Hematopoietic multipotent progenitor cell (in vitro differentiated cells): ENCODE results near the gene CROCC2. TPM values are rescaled to one million over a fixed set of nuclear protein-coding genes. Genes with fewer than 3 reads are reported as not detected.
A peak's percentile ranks its signal among the peaks of the same experiment; 100 is the strongest.

Source experiments
- DNase-seq, 3 donors: peaks; one replicate each; pipeline ENCODE4 v3.0.0-alpha.2; 2011 to 2015; ENCODE audit warnings: low read depth in 2 of 3, low spot score in 2 of 3
- total RNA-seq: library from RNA; depleted of rRNA; stranded (reverse); fragments of >200 nt; gene quantifications from one replicate; pipeline ENCODE4 v1.2.3, GENCODE V29; 2012

CROCC2 gene
- total RNA-seq, 1 donor = not detected

DNA sequence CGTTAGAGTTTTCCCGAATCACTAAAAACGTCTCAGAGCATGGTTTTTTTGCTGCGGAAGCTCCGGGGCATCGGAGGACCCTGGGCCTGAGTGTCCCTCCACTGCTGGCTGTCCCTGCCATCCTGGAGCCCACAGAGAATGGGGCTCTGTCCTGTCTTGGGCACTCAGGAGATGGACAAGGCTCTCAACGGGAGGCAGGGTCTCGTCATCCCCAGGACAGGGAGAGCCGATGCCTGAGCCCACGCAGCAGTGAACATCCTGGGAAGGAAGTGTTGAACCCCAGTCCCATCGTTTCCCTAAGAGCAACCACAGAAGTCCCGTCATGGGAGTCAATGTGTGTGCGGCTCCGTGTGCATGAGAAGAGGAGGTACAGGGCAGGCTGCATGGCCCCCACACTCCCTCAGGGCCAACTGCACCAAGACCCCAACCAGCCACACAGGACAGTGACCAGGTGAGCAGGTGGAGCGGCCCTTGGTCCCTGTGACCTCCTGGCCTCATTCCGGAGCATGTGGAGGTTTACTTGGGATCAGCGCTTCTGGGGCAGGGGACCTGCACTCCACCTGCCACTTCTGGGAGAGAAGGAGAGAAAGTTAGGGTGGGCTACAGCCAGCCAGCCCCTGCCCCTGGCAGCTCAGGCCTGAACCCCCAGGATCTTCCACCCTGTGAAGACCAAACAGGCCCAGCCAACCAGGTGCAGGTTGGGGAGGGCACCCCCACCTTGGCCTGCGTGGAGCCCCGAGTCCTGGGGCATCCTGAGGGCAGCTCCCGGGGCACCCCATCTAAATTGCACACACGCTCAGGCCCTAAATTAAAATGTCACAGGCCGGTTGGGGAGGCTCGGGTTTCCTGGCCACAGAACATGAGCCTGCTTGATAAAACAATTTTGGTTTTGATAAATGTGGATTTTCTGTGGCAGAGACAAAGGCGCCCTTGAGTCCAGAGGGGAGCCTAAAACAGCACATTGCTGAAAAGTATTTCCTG lies 89.2 kb downstream of the CROCC2 start:
- DNase-seq = peak in 2 of 3 donors; percentile 54 to 81

DNA sequence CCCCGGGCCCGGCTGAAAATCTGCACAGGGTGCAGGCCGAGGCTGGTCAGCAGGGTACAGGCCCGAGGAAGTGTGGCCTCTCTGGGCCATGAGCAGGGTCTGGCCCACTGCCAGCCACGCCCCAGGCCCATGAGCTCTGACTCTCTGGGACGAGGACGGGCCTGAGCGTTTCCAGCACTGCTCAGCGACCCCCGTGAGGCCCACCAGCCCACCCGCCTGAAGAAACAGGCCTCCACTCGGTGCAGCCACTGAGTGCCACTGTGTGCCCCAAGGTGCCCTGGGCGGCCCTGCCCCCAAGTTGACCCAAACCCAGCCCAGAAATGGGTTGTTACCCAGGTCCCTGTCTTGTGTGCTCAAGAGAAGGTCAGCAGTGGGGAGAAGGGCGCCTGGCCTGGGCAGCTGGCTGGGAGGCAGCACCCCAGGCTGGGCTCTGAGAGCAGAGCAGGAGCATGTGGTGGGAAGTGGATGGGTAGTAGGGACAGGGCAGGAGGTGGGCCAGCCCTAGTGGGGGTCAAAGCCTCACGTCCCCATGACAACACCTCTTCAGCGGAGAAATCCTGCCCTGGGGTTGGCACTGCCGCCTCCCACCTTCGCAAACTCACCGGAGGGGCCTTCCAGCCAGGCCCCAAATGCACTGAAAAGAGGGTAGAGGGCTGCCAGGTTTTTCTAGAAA lies 90.2 kb downstream of the CROCC2 start:
- DNase-seq = no peak

DNA sequence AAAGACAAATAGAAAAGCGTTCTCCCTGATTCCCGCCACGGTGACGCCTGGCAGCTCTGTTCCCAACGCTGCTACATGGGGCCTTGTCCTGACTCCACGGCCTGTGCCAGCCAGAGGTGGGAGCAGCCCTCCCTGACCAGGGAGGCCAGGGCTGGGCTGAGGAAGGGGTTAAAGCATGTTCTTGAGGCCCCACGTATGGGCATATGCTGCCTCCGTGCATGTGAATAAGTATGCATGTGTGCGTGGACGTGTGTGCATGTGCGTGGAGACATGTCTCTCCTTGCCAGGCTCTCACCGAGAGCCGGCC lies 90.7 kb downstream of the CROCC2 start:
- no peak for DNase-seq

DNA sequence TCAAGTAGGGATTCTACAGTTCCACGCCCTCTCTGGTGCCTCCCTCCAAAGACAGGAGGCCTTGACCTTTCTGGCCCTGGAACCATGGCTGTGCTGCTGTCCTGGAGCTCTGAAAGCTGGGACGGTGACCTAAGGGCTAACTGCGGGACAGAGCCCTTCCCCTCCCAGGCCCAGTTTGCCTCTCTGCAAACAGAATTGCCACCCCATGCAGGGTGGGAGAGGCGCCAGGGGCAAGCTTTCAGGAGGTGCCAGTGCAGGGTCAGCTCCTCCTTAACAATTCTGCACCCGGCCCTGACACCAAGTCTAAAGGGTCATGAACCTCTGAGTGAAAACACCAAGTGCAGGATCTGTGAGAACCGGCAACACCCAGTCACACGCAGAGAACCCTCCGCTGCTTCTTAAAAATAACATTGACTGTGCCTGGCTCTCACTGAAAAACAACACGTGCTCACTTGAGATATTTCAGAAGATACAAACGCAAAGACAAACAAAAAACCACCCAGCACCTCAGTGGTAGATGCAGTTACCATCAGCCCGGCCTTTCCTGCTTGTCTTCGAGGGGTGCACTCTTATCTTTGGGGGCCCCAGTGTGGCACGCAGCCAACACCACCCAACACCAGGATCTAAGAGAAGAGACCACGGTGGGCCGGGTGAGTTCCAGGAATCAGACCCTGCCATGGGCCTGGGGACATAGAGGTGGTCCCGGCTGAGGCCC lies 91.2 kb downstream of the CROCC2 start:
- DNase-seq = no peak

DNA sequence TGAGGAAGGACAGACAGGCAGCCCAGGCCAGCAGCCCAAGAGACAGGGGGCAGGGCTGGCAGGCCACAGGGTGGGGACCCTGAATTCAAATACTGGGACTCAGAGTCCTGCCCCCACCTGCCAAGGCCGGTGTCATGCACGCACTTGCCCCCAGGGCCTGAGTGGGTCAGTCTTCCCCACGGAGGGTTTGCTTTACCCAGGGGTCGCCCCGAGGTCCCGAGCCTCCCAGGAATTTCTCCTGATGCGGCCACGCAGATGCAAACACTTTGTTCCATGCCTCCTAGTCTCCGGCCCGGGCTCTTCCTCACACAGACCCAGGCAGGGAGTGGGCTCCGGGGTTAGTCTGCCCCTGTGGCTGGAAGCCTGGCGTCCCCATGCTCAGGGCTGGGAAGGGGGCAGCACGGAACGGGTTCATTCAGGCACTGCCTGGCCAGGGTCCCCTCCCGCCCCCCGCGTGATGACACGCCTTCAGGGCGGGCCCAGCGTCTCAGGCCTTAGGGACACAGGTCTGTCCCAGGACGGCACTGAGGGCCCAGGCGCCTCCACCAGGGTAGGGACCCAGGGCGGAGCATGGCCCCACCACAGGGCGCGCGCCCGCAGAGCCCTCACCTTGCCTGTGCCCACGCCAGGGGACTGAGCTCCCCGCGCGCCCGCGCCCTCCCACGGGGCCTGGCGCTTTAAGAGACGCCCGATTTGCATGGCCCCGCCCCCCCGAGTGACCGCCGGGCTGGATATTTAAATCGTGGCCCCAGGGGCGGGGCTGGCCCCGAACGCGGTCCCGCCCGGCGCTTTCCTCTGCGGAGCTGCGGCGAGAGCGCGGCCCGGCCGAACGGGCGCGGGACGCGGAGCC lies 91.9 kb downstream of the CROCC2 start, which contains the start of gene SNED1:
Gene SNED1, plus strand, starts transcription at position 763 of the 850 bp plus-strand sequence. CDS start 220 bp downstream, outside the sequence.
- DNase-seq = peak in 2 of 3 donors; percentile 77 to 78

DNA sequence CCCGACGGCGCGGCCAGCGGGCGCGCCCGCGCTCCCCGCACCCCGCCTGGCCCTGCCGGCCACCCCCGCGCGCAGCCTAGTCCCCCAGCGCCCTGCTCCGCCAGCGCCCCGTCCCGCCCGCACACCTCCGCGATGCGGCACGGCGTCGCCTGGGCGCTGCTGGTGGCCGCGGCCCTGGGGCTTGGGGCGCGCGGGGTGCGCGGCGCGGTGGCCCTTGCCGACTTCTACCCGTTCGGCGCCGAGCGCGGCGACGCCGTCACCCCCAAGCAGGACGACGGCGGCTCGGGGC lies 92.5 kb downstream of the CROCC2 start:
- DNase-seq = no peak

DNA sequence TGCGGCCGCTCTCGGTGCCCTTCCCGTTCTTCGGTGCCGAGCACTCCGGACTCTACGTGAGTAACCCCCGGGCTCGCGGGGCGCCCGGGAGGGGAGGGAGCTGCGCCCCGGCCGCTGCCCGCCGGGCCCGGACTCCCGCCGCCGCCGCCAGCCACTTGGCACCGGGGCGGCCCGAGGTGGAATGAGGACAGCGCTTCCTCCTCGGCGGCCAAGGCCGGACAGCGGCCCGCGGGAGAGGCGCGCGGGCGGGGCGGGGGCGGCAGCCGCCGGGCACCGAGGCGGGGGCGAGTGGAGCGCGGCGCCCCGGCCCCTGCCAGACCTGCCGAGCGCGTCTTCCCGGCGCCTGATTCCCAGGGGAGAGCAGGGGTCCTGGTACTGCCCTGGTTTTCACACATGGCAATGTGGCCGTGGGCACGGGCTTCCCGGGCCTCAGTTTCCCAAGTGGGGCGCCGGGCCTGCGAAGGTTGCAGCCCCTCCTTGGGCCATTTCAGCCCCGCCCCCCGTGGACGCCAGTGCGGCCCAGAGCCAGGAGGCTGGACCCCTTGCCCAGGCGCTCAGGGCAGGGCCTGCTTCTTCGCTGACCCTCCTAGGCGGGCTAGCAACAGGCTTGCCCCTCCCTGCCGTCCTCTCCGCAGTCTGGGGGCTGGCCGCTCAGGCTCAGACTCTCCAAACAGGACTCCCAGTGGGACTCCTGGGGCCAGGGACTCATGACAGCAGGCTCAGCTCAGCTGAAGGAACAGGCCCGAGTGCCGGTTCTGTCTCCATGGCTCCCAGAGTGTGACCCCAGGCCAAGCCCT lies 93.1 kb downstream of the CROCC2 start:
- DNase-seq = no peak

DNA sequence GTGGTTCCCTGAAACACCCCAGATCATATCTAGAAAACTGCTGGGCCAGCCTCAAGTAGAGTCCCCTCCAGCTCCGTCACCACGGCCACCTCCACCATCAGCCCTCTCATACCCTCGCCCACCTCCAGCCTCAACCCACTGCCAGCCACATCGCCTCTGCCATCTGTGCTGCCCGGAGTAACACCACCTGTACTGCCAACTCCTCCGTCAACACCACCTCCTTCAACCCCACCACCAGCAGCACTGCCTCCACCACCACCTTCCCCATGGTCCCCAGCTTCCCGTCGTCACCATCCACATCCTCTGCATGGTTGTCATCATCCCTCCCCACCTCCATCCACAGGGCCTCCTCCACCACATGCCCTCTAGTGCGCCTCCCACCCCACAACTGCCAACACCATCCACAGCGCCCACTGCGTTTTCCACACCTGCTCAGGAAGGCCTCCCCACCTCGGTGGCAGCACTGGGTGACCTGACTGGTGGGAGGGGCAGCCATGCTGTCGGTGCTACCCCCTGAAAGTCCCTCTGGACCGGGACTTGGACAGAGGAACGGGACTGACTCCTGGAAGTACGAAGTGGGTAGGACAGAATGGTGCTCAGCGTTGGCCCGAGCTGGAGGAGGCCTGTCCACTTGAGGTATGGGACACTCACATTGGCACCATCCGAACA lies 93.9 kb downstream of the CROCC2 start:
- peak in 1 of 3 donors; percentile 67 for DNase-seq

DNA sequence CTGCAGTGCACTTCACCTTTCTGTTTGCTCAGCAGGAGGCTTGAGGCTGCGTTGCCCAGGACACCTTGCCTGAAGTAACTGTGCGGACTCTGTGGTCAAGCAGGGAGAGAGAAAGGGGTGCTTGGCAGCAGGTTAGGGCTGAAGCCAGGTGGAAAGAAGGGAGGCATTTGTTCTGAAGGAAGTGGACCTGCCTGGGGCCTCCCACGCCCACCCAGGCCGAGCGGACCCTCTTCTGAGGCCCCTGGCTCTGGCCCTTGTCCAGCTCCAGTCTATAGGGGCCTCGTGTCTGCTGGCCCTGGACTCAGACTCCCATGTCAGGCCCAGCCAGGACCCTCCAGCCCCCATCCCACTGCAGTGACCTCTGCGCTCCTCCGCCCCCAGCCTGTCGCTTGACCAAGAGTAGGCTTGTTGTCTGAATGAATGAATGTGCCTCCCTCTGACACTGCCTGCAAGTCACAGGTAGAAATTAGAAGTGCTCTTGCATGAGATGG lies 94.7 kb downstream of the CROCC2 start:
- DNase-seq = no peak

DNA sequence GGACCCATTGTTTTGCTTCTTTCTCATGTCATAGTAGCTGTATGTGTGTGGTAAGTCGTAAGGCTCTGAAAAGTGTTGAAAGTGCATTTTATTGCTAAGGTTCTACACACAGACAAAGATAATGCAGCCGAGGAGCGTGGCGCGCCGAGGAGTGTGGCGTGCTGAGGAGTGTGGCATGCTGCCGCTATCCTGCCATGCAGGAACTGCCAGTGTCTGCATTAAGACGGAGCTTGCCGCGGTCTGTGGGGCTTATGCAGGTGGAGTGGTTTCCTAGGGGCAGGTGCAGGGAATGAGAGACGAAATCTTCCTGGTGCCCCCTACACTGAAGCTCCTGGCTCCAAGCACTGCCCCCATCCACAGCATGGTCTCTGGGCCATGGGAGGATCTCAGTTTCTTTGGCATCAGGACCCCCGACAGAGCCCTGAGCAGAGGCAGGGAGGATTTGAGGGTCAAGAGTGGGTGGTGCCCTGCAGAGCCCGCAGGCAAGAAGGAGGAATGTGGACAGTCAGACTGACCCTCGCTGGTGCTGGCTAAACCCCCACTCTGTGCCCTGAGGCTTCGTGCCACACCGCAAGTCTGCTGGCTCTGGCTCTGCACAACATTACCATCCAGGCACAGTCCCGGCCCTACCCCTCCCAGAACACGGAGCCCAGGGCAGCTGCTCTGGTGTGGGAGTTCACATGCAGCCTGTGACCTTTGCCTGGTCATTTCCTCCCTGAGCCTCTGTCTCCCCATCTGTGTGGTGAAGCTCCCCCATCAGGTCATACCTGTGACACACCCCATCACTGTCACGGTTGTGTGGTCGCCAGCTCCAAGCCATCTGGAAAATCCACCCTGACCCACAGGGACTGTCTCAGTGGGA lies 95.5 kb downstream of the CROCC2 start:
- no peak for DNase-seq

DNA sequence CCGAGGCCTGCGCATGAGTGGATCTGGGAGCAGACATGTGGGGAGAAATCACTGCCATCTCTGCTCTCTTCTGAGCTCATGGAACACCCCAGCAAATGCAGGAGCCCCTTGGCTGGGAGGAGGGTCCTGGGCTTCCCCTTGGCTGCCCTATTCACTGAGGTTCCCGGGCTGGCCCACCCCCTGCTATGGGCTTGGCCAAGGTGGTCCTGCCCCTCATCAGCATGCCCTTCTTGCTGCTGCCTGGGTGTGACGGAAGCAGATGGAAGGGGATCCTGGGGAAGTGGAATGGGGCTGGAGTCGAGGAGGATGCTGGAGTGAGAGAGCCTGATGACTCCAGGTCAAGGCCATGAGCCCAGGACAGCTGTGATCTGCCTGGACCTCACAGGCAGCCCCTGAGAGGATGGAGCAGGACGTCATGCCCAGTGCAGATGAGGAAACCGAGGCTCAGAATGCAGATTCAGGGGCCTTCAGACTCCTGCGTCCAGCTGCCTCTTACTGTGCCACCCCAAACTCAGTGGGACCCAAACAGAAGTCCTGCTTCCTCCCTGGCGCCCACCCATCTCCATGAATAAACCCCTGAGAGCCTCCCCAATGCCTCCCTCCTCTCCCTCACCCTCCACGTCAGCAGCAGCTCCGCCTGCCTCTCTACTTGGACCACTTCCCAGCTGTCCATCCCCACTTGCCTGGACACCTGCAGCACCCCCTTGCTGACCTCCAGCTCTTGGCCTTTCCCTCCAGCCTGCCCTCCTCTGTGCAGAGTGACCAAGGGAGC lies 96.3 kb downstream of the CROCC2 start:
- DNase-seq = no peak

DNA sequence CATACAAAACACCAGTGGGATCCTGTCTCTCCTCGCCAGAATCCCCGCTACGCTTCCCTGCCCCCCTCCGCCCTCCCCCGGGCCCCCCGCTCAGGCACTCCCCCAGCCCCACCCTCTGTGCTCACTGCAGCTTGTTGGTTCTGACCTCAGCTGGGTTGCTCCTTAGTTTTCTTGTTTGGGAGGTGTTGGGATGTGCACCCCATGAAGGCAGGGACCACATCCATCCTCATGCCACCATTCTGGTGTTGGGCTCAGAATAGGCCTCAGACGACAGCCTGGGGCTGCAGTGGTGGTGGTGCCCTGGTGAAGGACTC lies 96.9 kb downstream of the CROCC2 start:
- DNase-seq = no peak

DNA sequence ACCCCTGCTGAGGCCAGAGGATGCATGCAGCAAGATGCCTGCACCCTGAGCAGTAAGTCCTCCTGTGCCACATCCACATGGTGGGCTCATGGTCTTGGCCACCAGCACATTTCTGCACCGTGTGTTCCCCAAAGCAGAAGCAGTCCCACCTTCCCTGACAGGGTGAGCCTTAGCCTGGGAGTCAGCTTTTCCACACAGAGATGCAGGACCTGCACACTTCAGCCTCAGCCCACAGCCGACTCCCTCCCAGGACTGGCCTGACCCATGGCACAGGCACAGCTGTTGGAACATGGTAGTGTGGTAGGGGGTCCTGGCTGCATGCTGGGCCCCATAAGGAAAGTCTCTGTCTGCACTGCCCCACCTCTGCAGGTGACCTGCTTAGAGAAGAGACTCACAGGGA lies 97.2 kb downstream of the CROCC2 start:
- DNase-seq = no peak

DNA sequence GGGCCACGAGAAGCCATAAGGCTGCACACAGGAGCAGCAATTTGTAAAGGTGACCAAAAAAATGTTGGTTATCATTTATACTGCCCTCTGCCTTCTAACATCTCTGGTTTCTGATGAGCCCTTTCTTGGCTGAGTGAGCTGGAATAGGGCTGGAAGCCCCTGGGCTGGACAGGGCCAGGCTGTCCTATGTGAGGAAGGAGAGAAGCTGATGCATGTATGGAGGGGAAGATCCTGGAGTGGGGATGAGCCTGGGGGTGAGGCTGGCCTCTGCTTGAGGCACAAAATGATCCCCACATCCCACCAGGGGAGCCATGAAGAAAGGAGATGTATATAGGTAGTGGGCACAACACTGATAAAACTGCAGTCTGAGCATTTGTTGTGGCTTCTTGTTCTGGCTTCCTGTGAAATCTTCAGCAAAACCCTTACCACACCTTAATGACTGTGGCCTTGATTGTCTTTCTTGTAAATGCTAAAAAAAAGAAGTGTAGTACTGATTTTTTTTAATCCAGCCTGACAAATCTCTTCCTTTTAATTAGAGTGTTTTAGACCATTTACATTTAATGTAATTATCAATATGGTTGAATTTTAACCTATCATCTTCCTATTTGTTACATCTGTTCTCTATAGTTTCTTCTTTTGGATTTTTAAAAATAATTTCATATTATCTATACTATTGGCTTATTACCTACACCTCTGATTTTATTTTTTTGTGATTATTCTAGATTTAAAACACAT lies 97.9 kb downstream of the CROCC2 start:
- DNase-seq = no peak

DNA sequence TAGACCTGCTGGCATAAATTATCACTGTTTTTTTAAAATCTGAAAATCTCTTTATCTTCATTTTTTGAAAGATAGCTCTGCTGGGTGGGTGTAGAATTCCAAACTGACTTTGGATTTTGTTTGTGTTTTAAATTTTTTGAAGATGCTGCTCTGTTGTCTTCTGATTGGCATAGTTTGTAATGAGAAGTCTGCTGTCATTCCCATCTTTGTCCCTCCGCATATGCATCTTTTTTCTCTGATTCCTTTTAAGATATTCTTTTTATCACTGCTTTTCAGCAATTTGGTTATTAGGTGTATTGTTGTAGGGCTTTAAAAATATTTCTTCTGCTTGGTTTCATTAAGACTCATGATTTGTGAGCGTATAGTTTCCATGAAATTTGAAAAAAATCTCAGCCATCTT lies 99.4 kb downstream of the CROCC2 start:
- DNase-seq = no peak

DNA sequence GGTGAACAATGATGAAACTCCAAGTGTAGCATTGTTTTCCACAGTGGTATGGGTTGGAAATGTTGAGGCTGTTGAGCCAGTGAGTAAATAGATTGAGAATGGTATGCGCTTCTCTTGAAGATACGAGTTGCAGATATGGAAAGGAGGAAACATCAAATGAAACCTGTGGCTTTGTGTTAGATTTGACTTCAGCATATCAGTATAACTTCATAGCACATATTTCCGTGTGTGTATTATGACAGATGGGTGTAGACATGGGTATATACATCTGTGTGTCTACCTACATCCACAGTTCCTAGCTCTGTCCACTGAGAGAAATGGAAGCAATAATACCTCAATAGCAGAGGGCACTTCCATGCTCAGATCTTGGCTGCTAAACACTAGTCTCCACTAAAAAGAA lies 100.3 kb downstream of the CROCC2 start:
- DNase-seq = no peak

DNA sequence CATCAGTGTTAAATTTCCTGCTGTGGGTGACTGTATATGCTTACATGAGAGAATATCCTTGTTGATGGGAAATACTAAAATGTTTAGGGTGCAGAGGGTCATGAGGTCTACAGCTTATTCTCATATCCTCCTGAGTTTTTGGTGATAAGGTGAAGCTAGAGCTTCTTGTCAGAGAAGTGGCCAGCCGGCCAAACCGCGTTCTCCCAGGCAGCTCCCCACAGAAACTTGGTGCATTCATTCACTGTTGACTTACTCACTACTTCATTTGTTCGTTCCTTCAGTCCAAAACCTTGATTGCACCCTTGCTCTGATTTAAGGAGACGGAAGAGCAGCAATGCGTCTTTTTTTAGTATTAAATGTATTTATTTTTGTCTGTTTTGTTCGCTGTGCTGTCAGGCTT lies 101.0 kb downstream of the CROCC2 start:
- no peak for DNase-seq
